HG02588 (cell line): ENCODE measurements around the gene PERM1.

Source experiments
- ATAC-seq: cut with Tn5 transposase; IDR thresholded peaks from one replicate; pipeline ENCODE4 v1.9.1; 2021; ENCODE audit warnings: mild to moderate bottlenecking, moderate library complexity; ENCODE audit not compliant: unreplicated experiment

PERM1 gene

DNA sequence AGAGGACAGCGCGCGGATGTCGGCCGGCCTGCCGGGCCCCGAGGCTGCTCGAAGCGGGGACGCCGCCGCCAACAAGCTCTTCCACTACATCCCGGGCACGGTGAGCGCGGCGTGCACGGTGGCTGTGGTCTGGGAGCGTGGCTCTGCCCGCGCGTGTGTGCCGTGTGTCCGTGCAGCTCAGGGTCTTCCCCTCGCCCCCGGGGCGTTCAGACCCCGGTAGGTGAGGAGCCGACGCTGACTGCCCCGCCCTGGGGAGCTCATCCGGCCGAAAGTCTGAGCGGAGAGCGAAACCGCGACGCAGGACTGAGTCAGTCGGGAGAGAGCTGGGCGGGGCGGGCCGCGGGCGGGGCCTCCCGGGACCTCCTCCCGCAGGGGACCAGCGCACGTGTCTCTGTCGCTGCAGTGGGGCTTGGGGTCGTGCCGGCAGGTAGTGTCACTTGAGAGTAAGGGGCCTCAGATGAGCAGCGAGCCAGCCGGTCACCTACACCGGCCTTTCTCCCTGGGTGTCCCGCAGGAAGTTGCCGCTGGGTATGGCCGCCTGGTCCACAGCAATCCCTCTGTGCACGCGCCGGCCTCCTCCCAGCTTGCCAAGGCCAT is 15.1 kb downstream of the PERM1 start:
- peak; percentile 46 for ATAC-seq

DNA sequence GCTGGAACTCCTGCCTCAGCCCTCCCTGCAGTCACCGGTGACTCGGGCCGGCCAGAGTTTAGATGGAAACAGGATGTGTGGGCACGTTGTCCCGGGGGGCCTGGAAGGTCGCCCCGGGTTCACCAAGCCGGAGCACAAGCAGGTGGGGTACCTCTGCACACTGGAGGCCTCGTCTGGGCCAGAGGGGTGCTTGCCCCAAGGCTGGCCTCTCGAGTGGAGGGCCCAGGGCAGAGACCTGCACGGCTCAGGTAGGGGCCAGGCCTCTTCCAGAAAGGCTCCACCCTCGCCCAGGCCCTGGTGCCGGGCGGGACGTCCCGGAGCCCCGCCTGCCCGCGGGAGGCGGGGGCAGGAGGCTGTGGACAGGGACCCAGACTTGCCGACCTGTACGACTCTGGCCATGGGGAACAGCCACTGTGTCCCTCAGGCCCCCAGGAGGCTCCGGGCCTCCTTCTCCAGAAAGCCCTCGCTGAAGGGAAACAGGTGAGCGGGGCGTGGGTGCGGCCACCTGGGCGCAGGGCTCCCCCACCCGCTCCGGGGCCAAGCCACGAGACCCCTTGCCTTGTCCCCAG is 15.7 kb downstream of the PERM1 start, which contains the start of gene PLEKHN1:
PLEKHN1 (plus strand) TSS at position 348 of the 569 bp plus-strand sequence; CDS start at position 398, 50 bp downstream.
- ATAC-seq: peak; percentile 21

DNA sequence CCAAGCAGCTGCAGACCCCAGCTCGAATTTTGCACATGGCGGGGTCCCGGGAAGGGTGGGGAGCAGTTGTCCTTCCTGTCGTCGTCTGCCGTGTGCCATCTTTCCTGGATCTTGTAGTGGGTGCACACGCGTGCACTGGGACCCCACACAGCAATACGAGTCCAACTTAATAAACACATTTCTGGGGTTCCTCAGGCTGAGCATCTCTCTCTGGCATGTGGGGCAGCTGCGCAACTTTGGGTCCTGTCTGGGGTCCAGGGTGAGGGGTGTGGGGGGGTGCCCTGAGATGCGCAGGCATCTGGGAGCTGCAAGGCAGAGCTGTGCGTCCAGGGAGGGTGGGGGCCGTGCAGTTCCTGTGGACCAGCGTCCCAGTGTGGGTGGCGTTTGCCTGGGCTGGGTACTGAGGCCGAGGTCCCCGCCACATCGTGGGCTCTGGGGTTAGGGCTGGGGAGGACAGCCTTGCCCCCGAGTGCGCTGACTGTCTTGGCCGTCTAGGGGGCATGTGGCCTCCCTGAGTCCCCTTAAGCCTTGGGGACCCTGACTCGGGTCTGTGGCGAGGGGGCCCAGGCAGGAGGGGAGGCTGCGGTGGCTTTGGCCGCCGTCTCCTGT is 16.3 kb downstream of the PERM1 start:
- ATAC-seq: no peak

DNA sequence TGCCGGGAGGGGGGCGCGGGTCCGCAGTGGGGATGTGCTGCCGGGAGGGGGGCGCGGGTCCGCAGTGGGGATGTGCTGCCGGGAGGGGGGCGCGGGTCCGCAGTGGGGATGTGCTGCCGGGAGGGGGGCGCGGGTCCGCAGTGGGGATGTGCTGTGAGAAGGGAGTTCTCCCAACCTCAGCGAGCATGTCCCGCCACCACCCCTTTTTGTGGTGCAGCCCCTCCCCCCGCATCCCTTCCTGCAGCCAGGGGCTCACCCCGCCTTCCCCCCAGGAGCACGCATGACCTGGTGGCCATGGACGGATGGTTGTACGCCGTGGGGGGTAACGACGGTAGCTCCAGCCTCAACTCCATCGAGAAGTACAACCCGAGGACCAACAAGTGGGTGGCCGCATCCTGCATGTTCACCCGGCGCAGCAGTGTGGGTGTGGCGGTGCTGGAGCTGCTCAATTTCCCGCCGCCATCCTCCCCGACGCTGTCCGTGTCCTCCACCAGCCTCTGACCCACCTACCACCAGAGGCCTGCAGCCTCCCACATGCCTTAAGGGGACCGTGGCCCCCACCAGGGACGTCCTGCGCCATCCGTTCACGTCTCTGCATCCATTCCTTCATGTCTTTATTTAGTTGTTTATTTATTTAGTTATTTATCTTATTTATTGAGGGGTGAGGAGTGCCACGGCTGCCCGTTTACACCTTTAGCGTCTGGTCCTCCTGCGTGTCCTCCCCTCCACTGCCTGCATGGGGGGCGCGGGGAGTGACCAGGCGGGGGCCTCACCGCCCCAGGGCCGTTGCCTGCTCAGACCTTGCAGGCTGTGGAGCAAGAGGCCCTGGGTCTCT is 17.0 kb downstream of the PERM1 start:
- no peak for ATAC-seq

DNA sequence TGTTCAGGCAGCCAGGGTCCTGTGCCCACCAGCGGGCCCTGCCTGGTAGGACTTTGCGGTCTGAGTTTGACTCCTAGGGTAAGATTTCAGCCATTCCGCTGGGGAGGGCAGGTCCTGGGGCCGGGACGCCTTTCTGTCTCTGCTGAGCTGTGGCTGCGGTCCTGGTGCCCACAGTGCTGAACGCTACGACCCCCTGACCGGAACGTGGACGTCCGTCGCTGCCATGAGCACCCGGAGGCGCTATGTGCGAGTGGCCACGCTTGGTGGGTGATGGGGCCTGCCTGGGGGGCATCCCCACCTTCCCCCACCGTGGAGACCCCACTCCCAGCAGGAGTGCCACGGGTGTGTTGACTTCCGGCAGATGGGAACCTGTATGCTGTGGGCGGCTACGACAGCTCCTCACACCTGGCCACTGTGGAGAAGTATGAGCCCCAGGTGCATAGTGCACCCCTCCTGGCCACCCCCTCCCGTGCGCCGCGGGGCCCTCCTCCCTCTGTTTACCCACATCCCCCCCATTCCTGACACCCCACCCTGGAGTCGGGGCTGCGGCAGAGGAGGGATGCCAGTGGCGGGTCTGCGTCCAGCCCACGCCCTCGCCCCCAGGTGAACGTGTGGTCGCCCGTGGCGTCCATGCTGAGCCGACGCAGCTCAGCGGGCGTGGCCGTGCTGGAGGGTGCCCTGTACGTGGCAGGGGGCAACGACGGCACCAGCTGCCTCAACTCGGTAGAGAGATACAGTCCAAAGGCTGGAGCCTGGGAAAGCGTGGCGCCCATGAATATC is 18.0 kb downstream of the PERM1 start:
- ATAC-seq: no peak

DNA sequence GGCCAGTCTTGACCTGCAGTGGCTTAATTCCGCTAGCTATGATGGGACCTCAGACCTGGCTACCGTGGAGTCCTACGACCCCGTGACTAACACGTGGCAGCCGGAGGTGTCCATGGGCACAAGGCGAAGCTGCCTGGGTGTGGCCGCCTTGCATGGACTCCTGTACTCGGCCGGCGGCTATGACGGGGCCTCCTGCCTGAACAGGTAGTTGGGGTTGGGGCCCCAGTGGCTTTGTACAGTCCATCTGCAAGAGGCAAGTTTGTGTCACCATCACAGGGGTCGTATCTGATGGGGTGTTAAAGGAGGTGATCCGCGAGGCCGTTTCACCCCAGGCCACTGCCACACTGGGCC is 18.6 kb downstream of the PERM1 start:
- no peak for ATAC-seq

DNA sequence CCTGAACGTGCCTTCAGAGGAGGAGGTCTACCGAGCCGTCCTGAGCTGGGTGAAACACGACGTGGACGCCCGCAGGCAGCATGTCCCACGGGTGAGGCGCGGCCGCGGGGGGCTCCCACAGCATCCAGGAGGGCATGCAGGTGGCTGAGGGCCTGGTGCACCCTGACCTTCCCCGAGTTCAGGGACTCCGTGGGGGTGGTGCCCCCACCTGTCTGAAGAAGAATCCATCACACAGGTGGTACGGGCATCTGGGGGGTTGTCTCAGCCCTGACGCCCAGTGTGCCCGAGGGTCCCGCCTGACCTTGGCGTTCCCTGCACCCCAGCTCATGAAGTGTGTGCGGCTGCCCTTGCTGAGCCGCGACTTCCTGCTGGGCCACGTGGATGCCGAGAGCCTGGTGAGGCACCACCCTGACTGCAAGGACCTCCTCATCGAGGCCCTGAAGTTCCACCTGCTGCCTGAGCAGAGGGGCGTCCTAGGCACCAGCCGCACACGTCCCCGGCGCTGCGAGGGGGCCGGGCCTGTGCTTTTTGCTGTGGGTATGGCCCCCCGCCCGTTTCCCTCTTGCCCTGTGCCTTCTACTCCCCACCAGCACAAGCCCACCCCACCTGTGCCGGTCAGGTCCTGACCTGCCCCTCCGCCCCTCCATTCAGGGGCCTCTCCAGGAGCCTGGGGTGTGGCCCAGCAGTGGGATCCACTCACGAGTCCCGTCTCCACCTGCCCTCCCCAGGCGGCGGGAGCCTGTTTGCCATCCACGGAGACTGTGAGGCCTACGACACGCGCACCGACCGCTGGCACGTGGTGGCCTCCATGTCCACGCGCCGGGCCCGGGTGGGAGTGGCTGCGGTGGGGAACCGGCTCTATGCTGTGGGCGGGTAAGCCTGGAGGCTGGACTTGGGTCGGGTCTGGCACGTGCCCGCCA is 19.3 kb downstream of the PERM1 start:
- no peak for ATAC-seq

DNA sequence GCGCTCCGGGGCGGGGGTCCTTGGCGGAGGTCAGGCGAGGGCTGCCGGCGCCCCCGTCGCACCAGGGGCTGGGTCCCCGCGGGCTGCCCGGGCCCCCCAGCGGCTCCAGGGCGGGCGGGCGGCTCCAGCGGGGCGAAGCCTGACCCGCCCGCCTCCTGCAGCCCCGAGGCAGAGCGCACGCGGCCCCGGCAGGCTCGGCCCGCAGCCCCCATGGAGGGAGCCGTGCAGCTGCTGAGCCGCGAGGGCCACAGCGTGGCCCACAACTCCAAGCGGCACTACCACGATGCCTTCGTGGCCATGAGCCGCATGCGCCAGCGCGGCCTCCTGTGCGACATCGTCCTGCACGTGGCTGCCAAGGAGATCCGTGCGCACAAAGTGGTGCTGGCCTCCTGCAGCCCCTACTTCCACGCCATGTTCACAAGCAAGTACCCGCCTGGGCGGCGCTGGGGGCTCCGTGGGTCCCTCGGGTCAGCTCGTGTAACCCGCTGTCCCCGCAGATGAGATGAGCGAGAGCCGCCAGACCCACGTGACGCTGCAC is 20.7 kb downstream of the PERM1 start:
- ATAC-seq: no peak

DNA sequence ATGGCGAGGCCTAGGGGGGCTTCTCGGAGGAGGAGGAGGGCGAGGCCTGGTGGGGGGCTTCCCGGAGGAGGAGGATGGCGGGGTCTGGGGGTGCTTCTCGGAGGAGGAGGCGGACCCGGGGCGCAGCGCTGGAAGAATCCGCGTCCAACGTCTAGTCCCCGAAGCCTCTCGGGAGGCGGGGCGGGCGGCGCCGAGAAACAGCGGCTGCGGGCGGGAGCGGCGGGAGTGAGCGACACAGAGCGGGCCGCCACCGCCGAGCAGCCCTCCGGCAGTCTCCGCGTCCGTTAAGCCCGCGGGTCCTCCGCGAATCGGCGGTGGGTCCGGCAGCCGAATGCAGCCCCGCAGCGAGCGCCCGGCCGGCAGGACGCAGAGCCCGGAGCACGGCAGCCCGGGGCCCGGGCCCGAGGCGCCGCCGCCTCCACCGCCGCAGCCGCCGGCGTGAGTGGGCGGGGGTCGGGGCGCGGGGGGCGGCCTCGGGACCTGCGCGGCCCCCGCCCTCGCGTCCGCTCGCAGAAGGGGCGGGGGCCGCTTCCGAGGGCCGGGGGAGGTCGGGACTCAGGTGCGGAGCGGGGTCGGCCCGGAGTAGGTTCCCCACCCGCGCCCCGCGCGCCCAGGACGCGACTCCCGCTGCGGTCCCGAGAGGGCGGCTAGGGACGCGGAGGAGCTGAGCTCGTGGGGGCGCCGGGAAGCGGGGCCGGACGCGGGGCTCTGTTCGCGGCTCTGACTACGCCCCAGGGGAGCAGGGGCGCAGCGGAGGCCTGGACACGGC is 21.3 kb downstream of the PERM1 start, which contains the start of gene KLHL17:
KLHL17 (plus strand) TSS at position 222 of the 769 bp plus-strand sequence; CDS start at position 332, 110 bp downstream.
- ATAC-seq: no peak

DNA sequence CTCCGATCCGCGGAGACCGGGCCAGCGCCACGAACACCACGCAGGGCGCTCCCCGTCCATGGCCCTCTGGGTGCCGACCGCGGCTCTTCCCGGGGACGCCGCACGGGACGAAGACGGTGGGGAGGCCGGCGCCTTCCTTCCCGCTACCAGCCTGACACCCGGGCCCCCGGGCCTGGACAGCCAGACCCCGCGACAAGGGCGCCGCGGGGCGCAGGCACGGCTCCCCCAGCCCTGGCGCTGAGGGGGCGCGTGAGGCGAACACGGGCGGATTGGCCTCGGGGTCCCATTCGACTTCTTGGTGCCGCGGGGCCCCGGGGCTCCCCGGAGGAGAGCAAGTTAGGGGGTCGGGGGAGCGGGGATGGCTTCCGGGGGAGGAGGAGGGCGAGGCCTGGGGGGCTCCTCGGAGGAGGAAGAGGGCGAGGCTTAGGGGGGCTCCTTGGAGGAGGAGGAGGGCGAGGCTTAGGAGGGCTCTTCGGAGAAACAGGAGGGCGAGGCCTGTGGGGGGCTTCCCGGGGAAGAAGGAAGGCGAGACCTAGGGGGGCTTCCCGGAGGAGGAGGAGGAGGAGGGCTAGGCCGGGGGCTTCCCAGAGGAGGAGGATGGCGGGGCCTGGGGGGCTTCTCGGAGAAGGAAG is 22.0 kb downstream of the PERM1 start:
- ATAC-seq: no peak

DNA sequence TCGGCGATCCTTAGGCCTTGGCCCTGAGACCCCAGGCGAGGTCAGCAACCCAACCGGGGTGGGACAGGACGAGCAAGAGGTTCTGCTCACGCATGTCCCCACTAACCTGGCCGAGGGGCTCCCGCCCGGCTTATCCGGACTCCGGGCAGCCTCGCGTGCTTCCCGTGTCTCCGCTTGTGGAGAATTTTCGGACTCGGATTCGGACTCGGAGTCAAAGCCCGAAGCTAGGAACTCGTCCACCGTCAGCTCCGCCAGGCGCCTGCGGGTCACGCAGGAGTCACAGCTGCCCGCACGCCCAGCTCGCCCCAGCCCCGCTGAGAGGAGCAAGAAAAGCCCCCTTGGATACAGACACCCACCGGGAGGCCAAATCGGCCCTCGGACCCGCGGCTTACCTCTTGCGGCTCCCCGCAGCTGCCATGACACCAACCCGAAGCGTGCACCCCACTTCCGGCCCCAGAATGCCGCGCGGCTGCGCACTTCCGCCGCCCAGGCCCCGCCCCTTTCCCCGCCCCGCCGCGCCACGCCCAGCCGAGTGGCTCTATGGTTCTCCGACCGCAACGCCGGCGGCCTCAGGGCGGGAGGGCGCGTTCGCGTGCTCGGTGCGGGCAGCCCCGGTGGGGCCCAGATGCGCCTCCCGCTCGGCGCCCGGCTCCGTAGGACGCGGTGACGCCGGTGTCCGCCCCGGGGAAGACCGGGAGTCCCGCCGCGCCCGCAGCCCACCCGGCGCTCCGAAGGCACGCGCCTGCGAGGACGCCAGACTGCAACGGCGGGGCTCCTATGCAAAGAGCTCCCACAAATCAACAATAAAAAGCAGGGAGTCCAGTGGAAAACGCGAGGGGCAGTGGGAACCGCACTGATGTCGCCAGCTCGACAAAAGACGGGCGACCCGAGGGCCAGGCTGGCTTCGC is 22.8 kb downstream of the PERM1 start, which contains the start of gene NOC2L:
NOC2L (minus strand) TSS at position 434 of the 908 bp plus-strand sequence; CDS start at position 418, 16 bp downstream.
- ATAC-seq: peak; percentile 58

DNA sequence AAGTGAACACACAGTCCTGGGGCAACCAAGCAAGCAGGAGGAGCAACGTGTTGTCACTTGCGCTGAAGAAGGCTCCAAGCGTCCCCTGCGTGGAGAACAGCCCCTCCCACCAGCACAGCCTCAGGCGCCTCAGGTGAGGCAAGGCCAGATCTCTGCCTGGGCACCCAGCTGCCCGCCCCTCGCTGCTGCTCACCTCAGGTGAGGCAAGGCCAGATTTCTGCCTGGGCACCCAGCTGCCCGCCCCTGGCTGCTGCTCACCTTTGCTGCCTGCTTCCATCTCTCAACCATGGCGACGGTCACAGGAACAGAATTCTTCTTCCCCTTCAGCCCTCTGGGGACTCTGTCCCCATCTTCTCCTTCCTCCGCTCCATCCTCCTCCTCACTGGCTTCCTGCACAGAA is 25.3 kb downstream of the PERM1 start:
- no peak for ATAC-seq

DNA sequence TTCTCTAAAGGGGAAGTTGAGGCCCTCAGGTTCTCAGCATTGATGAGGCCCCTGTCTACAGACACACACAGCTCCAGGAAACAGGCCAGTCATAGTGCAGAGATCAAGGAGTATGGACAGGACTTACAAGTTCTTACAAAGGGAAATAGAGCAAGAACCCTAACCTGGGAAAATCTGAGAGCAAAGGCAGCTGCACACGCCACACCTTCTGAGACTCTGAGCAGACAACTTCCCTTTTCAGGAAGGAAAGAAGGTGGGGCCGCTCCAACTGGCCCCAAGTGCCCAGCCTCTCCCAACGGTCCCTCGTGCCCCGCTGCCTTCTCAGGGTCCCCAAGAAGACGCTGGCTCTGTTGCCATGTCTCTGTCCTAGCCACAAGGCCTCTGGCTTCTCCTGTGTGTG is 26.4 kb downstream of the PERM1 start:
- no peak for ATAC-seq

DNA sequence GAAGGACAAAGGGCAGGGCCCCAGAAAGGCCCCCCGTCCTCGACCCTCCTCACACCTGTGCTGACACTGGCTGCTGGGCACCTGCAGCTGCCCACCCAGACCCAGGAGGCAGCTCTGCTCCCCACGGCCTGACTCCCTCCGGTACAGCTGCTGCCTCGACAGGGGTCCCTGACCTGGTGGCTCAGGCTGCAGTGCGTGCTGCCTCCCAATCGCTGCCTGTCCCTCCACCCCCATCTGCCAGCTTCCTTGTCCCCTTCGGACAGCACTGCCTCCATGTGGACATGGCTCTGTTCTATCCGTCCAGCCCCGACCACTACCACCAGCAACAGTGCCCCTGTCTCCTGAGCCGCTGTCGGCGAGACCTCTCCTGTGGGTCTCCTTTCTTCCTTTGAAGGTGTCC is 27.0 kb downstream of the PERM1 start:
- no peak for ATAC-seq

DNA sequence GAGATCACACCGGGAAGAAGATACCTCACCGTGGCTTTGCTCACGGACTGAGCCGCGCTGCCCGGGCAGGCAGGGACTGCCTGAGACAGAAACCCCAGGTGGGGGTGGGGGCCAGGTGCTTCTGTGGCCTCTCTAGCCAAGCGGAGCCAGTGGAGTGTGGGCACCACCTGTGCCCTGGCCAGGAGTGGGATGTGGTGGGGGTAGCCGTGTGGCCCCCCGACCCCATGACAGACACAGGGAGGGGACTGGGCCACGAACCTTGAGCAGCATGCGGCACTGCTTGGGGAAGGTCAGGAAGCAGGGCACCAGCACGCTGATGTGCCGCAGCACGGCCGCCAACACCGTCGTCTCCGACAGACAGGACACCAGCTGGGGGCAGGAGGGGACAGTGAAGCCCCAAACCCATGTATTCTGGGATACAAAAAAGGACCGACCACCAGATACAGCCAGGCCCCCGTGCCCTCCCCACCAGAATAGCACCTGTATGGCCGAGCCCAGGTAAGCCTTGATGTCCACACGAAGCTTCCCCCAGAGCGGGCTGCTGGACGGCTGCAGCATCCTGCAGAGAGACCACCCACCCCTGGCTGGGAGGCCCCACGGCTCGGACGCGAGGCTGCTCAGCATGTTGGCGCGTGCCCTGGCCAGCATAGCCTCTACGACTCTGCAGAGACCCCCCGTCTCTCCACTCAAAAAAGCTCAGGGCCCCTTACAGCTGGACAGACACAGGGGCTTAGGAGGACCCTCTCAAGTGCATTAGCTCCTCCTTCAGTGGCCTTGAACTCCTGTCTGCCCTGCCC is 28.2 kb downstream of the PERM1 start:
- ATAC-seq: no peak

DNA sequence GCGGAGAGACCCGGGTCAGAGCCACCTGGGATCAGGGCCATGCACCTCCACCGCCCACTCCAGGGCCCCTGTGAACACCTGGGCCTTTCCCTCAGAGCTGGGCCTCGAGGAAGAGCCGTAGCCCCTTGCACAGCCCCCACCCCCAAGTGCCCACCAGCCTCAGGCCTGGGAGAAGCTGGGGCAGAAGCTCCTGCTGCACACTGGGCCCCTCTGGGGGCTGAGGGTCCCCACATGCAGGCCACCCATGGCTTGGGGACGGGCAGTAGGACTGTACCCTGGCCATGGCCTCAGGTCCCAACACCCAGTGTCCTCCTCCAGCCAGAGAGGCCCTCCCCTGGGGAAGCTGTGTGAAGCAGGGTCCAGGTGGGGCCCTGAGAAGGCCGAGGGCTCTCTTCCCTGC is 29.3 kb downstream of the PERM1 start:
- no peak for ATAC-seq
